Measurements from ENCODE around the gene UIMC1.
"Not testable (repeated sequence)": the region's sequence is repeated elsewhere in the genome, so short reads cannot be mapped to it uniquely, and the experiment has no call there.

UIMC1 gene

GRCh38 chr5:177006265-177006972, at the start of gene UIMC1:
UIMC1 (minus strand) TSS chr5:177006779; CDS start chr5:176982615, 24,164 bp downstream.
- Histone ChIP-seq H3K4me3 (ENCODE audit: low read length in 2 of 2) (peak within 1 kb of the TSS; percentile 92 to 94), H3K9ac (ENCODE audit: low read depth in 1 of 2, low read length in 2 of 2) (peak within 1 kb of the TSS; percentile 81 to 92), H3K27me3 (ENCODE audit: control insufficient read depth in 2 of 2, insufficient read depth in 2 of 2, low read length in 2 of 2) (no peaks in the 10 kb centered on the region), H3K27ac (ENCODE audit: low read depth in 2 of 2, low read length in 2 of 2) (peak within 1 kb of the TSS; percentile 93 to 94), H3K36me3 (ENCODE audit: control insufficient read depth in 2 of 2, insufficient read depth in 2 of 2, low read length in 2 of 2) (no peaks in the 10 kb centered on the region), H3K9me3 (ENCODE audit: control insufficient read depth in 2 of 2, low read length in 2 of 2) (no peaks in the 10 kb centered on the region), H3K4me1 (ENCODE audit: control insufficient read depth in 2 of 2, insufficient read depth in 2 of 2, low read length in 2 of 2) (peaks cover 11 to 13% of the 10 kb centered on the region in 2 donors)

GRCh38 chr5:177049285-177049684, 42.7 kb upstream of the UIMC1 start:
- Histone ChIP-seq H3K9ac (ENCODE audit: low read depth in 1 of 2, low read length in 2 of 2) (no peak overlapping the region), H3K9me3 (ENCODE audit: control insufficient read depth in 2 of 2, low read length in 2 of 2) (no peaks in the 10 kb centered on the region), H3K27me3 (ENCODE audit: control insufficient read depth in 2 of 2, insufficient read depth in 2 of 2, low read length in 2 of 2) (no peaks in the 10 kb centered on the region), H3K36me3 (ENCODE audit: control insufficient read depth in 2 of 2, insufficient read depth in 2 of 2, low read length in 2 of 2) (peaks cover 11% of the 10 kb centered on the region in 2 donors), H3K4me1 (ENCODE audit: control insufficient read depth in 2 of 2, insufficient read depth in 2 of 2, low read length in 2 of 2) (no peaks in the 10 kb centered on the region), H3K4me3 (ENCODE audit: low read length in 2 of 2) (no peak overlapping the region), H3K27ac (ENCODE audit: low read depth in 2 of 2, low read length in 2 of 2) (no peak overlapping the region)

- H3K9ac ChIP-seq (ENCODE audit: low read depth in 1 of 2, low read length in 2 of 2); H3K9me3 ChIP-seq (ENCODE audit: control insufficient read depth in 2 of 2, low read length in 2 of 2); H3K4me1 ChIP-seq (ENCODE audit: control insufficient read depth in 2 of 2, insufficient read depth in 2 of 2, low read length in 2 of 2); H3K27ac ChIP-seq (ENCODE audit: low read depth in 2 of 2, low read length in 2 of 2); H3K27me3 ChIP-seq (ENCODE audit: control insufficient read depth in 2 of 2, insufficient read depth in 2 of 2, low read length in 2 of 2); H3K4me3 ChIP-seq (ENCODE audit: low read length in 2 of 2): not testable (repeated sequence)
- H3K36me3 ChIP-seq (ENCODE audit: control insufficient read depth in 2 of 2, insufficient read depth in 2 of 2, low read length in 2 of 2), result peaks cover 11 to 17% of the 10 kb centered on the region in 2 donors
Observed at GRCh38 chr5:177048531-177048930, 42.0 kb upstream of the UIMC1 start.

- peak overlapping the region in 1 of 2 donors; percentile 49 for H3K27ac ChIP-seq (ENCODE audit: low read depth in 2 of 2, low read length in 2 of 2)
- H3K36me3 ChIP-seq (ENCODE audit: control insufficient read depth in 2 of 2, insufficient read depth in 2 of 2, low read length in 2 of 2), result peaks cover 18 to 25% of the 10 kb centered on the region in 2 donors
- no peak overlapping the region for H3K4me3 ChIP-seq (ENCODE audit: low read length in 2 of 2)
- no peaks in the 10 kb centered on the region for H3K9me3 ChIP-seq (ENCODE audit: control insufficient read depth in 2 of 2, low read length in 2 of 2)
- H3K9ac ChIP-seq (ENCODE audit: low read depth in 1 of 2, low read length in 2 of 2), result no peak overlapping the region
- no peaks in the 10 kb centered on the region for H3K27me3 ChIP-seq (ENCODE audit: control insufficient read depth in 2 of 2, insufficient read depth in 2 of 2, low read length in 2 of 2)
- H3K4me1 ChIP-seq (ENCODE audit: control insufficient read depth in 2 of 2, insufficient read depth in 2 of 2, low read length in 2 of 2), result no peaks in the 10 kb centered on the region
Observed at GRCh38 chr5:177045631-177046030, 39.1 kb upstream of the UIMC1 start.

- no peak overlapping the region for H3K27ac ChIP-seq (ENCODE audit: low read depth in 2 of 2, low read length in 2 of 2)
- no peak overlapping the region for H3K4me3 ChIP-seq (ENCODE audit: low read length in 2 of 2)
- H3K9me3 ChIP-seq (ENCODE audit: control insufficient read depth in 2 of 2, low read length in 2 of 2), result no peaks in the 10 kb centered on the region
- H3K27me3 ChIP-seq (ENCODE audit: control insufficient read depth in 2 of 2, insufficient read depth in 2 of 2, low read length in 2 of 2), result no peaks in the 10 kb centered on the region
- H3K9ac ChIP-seq (ENCODE audit: low read depth in 1 of 2, low read length in 2 of 2), result no peak overlapping the region
- no peaks in the 10 kb centered on the region for H3K4me1 ChIP-seq (ENCODE audit: control insufficient read depth in 2 of 2, insufficient read depth in 2 of 2, low read length in 2 of 2)
- H3K36me3 ChIP-seq (ENCODE audit: control insufficient read depth in 2 of 2, insufficient read depth in 2 of 2, low read length in 2 of 2), result peaks cover 16 to 25% of the 10 kb centered on the region in 2 donors
Observed at GRCh38 chr5:177044641-177045040, 38.1 kb upstream of the UIMC1 start.

- Histone ChIP-seq H3K27ac (ENCODE audit: low read depth in 2 of 2, low read length in 2 of 2) (no peak overlapping the region), H3K36me3 (ENCODE audit: control insufficient read depth in 2 of 2, insufficient read depth in 2 of 2, low read length in 2 of 2) (peaks cover 9 to 25% of the 10 kb centered on the region in 2 donors), H3K9me3 (ENCODE audit: control insufficient read depth in 2 of 2, low read length in 2 of 2) (no peaks in the 10 kb centered on the region), H3K9ac (ENCODE audit: low read depth in 1 of 2, low read length in 2 of 2) (no peak overlapping the region), H3K4me1 (ENCODE audit: control insufficient read depth in 2 of 2, insufficient read depth in 2 of 2, low read length in 2 of 2) (no peaks in the 10 kb centered on the region), H3K27me3 (ENCODE audit: control insufficient read depth in 2 of 2, insufficient read depth in 2 of 2, low read length in 2 of 2) (no peaks in the 10 kb centered on the region), H3K4me3 (ENCODE audit: low read length in 2 of 2) (no peak overlapping the region)
Observed at GRCh38 chr5:177043958-177044357, 37.4 kb upstream of the UIMC1 start.

- peaks cover 9 to 25% of the 10 kb centered on the region in 2 donors for H3K36me3 ChIP-seq (ENCODE audit: control insufficient read depth in 2 of 2, insufficient read depth in 2 of 2, low read length in 2 of 2)
- no peaks in the 10 kb centered on the region for H3K27me3 ChIP-seq (ENCODE audit: control insufficient read depth in 2 of 2, insufficient read depth in 2 of 2, low read length in 2 of 2)
- H3K9me3 ChIP-seq (ENCODE audit: control insufficient read depth in 2 of 2, low read length in 2 of 2), result no peaks in the 10 kb centered on the region
- no peaks in the 10 kb centered on the region for H3K4me1 ChIP-seq (ENCODE audit: control insufficient read depth in 2 of 2, insufficient read depth in 2 of 2, low read length in 2 of 2)
- no peak overlapping the region for H3K27ac ChIP-seq (ENCODE audit: low read depth in 2 of 2, low read length in 2 of 2)
- no peak overlapping the region for H3K4me3 ChIP-seq (ENCODE audit: low read length in 2 of 2)
- no peak overlapping the region for H3K9ac ChIP-seq (ENCODE audit: low read depth in 1 of 2, low read length in 2 of 2)
Observed at GRCh38 chr5:177043114-177043513, 36.5 kb upstream of the UIMC1 start.

- Histone ChIP-seq H3K4me3 (ENCODE audit: low read length in 2 of 2) (no peak overlapping the region), H3K36me3 (ENCODE audit: control insufficient read depth in 2 of 2, insufficient read depth in 2 of 2, low read length in 2 of 2) (peaks cover 9 to 25% of the 10 kb centered on the region in 2 donors), H3K4me1 (ENCODE audit: control insufficient read depth in 2 of 2, insufficient read depth in 2 of 2, low read length in 2 of 2) (no peaks in the 10 kb centered on the region), H3K9ac (ENCODE audit: low read depth in 1 of 2, low read length in 2 of 2) (no peak overlapping the region), H3K27ac (ENCODE audit: low read depth in 2 of 2, low read length in 2 of 2) (no peak overlapping the region), H3K27me3 (ENCODE audit: control insufficient read depth in 2 of 2, insufficient read depth in 2 of 2, low read length in 2 of 2) (no peaks in the 10 kb centered on the region), H3K9me3 (ENCODE audit: control insufficient read depth in 2 of 2, low read length in 2 of 2) (no peaks in the 10 kb centered on the region)
Observed at GRCh38 chr5:177041936-177042335, 35.4 kb upstream of the UIMC1 start.

- Histone ChIP-seq H3K4me1 (ENCODE audit: control insufficient read depth in 2 of 2, insufficient read depth in 2 of 2, low read length in 2 of 2) (no peaks in the 10 kb centered on the region), H3K9ac (ENCODE audit: low read depth in 1 of 2, low read length in 2 of 2) (no peak overlapping the region), H3K27ac (ENCODE audit: low read depth in 2 of 2, low read length in 2 of 2) (no peak overlapping the region)
Observed at GRCh38 chr5:177040814-177041420, 34.3 kb upstream of the UIMC1 start.

GRCh38 chr5:177036921-177037320, 30.3 kb upstream of the UIMC1 start:
- H3K9ac ChIP-seq (ENCODE audit: low read depth in 1 of 2, low read length in 2 of 2), result no peak overlapping the region
- H3K9me3 ChIP-seq (ENCODE audit: control insufficient read depth in 2 of 2, low read length in 2 of 2), result no peaks in the 10 kb centered on the region
- H3K36me3 ChIP-seq (ENCODE audit: control insufficient read depth in 2 of 2, insufficient read depth in 2 of 2, low read length in 2 of 2), result peaks cover 3 to 7% of the 10 kb centered on the region in 2 donors
- H3K4me1 ChIP-seq (ENCODE audit: control insufficient read depth in 2 of 2, insufficient read depth in 2 of 2, low read length in 2 of 2), result no peaks in the 10 kb centered on the region
- H3K27ac ChIP-seq (ENCODE audit: low read depth in 2 of 2, low read length in 2 of 2), result no peak overlapping the region
- H3K27me3 ChIP-seq (ENCODE audit: control insufficient read depth in 2 of 2, insufficient read depth in 2 of 2, low read length in 2 of 2), result no peaks in the 10 kb centered on the region
- no peak overlapping the region for H3K4me3 ChIP-seq (ENCODE audit: low read length in 2 of 2)

More at GRCh38 chr5:177040814-177041420, 34.3 kb upstream of the UIMC1 start:
- Histone ChIP-seq H3K4me3 (ENCODE audit: low read length in 2 of 2) (no peak overlapping the region), H3K9me3 (ENCODE audit: control insufficient read depth in 2 of 2, low read length in 2 of 2) (no peaks in the 10 kb centered on the region), H3K27me3 (ENCODE audit: control insufficient read depth in 2 of 2, insufficient read depth in 2 of 2, low read length in 2 of 2) (no peaks in the 10 kb centered on the region), H3K36me3 (ENCODE audit: control insufficient read depth in 2 of 2, insufficient read depth in 2 of 2, low read length in 2 of 2) (peaks cover 9 to 25% of the 10 kb centered on the region in 2 donors)

Measured in mucosa of rectum (tissue), 2 donors.